HG03139 (cell line): ENCODE results near the gene FAM3B.

Experiments used
- ATAC-seq: cut with Tn5 transposase; IDR thresholded peaks from one replicate; pipeline ENCODE4 v1.9.1; 2021; ENCODE audit not compliant: unreplicated experiment

The FAM3B gene

GRCh38 chr21:41318218-41318617 lies 1.6 kb downstream of the FAM3B start:
- no peak for ATAC-seq

GRCh38 chr21:41319273-41319672 lies 2.7 kb downstream of the FAM3B start:
- ATAC-seq = no peak

DNA sequence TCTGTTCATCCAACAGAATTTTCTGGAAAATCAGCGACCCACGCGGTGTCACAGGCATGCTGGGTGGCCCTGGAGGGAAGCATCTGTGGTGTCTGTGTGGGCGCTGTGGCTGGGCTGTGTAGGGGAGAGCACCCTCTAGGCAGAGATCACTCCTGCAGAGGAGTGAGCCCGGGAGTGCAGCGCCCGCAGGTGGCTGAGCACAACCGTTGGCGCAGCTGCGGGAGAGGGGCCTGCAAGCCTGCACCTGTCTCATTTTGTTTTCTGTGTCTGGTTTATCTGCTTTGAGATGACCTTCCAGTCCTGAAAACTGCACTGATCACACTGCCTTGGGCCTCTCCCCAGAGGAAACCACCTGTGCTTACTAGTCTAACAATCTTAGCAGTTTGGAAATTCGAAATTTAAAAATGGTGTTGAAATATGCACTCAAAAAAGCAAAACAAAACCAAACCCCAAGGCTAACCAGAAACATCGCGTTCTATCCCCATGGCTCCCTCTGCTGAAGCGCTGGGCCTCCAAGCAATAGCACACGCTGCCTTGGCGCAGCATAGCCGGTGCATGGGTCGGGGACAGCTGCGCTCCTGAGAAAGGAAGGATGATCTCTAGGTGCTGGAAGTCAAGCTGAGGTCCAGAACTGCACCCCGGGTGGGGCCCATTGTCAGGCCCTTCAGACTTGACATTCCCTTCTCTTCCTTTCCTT lies 4.8 kb downstream of the FAM3B start:
- no peak for ATAC-seq

DNA sequence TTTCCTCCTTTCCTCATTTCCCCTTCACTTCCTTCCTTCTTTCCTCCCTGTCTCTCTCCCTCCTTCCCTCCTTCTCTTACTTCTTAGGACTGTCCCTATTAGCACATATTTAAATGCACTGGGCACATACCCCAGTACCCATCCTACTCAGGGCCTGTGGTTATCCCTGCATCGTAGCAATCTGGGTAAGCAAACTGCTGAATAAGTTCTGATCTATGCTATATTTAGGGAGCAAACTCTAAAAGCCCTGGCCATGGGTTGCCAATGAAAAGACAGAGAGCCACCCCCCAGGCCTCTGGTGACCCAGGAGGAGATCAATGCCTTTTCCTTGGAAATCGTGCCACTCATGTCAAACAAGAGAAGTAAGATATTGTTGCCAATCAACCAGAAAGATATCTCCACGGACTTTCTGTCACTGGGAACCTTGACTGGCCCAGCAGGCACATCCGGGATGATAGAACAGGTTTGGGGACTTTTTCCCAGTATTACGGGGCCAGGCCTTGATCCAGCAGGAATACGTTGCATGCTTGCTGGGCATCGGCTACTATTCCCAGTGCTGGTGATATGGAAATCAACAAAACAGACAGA lies 5.4 kb downstream of the FAM3B start:
- ATAC-seq = no peak

DNA sequence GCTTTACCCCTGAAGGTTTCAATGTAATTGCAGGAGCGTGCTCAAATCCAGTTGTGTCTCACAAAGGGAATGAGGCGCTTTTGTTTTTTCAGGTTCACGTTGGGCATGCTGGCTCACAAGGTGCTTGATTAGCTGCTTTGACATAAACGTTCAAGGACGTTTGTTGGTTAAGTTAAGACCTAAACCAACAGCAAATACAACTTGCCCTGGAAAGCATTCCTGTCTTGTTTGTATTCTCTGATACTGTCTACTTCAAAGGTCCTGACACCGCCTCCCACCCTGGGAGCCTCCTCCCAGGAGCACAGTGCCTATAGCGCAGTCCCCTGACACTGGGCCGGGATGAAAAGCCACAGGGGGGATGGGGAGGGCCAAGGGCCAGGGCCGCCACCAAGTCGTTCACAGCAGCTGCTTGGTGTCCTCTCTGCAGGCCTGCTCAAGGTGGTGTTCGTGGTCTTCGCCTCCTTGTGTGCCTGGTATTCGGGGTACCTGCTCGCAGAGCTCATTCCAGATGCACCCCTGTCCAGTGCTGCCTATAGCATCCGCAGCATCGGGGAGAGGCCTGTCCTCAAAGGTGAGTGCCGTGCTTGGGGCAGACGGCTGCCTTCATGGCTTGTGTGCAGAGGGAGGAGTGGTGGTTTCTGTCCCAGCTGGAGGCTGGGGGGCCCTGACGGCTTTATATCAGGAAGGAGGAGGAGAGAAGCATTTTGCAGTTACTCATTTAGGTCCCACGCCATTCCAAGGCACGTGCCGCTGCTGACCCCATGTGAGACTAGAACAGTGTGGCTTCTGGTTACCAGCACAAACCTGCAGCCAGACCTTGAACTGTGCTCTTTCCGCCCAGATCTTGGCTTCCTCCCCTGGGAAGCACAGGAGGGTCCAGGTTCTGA lies 6.1 kb downstream of the FAM3B start:
- no peak for ATAC-seq

DNA sequence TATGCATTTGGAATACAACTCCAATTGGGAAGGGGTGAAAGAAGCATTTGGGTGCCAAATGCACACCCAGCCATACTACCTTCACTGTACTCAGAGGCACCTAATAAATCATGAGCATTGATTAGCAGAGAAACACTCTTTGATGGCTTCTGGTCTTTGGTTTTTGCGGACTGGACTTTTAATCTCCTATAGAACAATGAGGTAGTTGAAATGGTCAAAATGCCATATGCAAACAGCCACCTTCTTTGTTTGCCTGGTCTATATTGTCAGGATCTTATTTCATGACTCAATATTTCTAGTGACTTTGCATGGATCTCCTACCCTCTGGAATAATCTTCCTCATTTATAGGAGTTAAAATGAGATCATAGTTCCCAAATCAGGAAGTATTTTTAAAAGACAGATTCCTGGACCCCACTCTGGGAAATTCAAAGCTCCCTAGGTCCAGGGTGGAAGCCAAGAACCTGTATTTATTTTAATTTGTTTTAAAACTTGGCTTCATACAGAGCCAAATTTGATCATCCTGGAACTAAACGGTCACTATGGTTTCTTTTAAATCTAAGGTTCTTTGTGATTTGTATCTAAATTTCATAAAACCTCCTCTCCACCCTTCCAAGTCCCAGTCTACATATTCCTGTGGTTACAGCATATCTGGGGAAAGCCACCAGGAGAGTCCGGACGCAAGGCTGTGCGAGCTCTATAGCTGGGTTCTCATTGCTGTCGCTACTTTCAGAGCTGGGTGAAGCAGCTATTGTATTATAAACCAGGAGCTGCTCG lies 8.7 kb downstream of the FAM3B start:
- no peak for ATAC-seq

DNA sequence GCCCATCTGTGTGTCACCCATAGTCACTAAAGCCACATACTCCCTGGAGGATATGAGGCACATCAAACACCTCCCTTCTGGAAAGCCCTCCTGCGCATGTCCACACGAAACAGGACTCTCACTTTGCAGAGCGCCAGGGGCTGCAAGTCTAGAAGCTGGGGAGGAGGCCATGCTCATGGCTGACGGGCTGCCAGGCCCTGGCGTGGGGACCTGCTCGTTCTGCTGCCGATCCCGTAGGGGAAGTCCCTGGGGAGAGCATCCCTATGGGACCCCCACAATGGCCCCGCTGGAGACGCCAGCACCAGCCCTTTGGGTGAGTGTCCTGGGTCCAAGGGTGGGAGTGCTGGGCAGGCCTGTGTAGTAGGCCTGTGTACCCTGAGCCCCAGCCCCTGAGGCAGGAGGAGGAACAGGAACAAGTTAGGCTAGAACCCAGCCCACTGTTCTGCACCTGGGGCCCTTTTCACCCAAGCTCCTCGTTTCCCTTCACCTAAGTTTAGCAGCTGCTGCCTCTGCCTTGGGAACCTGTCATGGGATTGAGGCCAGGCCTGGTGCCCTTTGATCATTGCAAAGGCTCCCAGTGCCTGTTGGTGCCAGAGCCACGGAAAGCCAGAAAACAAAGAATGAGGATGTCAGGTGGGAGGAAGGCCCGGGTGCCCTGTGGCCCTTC lies 9.9 kb downstream of the FAM3B start:
- no peak for ATAC-seq

DNA sequence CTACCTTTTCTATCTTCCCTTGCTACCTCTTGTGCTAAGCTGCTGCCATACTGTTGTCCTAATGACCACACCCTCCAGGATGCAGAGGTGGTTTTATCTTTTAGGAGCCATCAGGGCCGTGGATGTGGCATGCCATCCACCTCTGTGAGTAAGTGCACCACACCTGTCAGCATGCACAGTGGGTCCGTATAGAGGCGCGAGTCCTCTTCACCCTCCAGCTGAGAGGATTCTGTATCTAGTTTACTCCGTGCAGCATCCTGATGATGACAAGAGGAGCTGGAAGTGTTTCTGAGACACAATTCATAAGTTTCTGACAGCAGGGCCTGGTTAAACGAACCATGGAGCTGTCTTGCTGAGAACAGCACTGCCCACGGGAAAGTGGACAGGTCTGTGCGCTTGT lies 11.2 kb downstream of the FAM3B start:
- no peak for ATAC-seq

GRCh38 chr21:41328660-41329607 lies 12.3 kb downstream of the FAM3B start:
- ATAC-seq = no peak

DNA sequence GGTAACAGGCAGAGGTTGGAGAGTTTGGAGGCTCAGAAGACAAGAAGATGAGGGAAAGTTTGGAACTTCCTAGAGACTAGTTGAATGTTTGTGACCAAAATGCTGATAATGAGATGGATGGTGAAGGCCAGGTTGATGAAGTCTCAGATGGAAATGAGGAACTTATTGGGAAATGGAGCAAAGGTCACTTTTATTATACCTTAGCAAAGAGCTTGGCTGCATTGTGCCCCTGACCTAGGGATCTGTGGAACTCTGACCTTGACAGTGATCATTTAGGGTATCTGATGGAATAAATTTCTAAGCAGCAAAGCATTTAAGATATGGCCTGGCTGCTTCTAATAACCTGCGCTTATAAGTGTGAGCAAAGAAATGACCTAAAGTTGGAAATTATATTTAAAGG lies 17.2 kb downstream of the FAM3B start:
- no peak for ATAC-seq

DNA sequence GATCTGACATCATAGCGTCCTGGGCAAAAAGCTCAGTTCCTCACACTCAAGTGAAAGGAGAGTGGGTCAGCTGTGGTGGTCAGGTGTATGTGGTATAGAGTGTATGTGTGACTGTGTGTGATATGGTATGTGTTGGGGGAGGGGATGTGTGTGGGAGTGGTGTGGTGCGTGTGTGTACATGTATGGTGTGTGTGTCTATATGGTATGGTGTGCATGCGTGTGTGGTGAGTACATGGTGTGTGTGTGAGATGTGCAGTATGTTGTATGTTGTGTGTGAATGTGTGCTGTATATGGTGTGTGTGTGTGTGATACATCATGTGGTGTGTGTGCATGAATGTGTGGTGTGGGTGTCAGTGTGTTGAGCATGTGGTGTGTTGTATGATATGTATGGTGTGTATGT lies 20.9 kb downstream of the FAM3B start:
- no peak for ATAC-seq

- no peak for ATAC-seq
Measured at GRCh38 chr21:41338455-41338854, 21.9 kb downstream of the FAM3B start.

DNA sequence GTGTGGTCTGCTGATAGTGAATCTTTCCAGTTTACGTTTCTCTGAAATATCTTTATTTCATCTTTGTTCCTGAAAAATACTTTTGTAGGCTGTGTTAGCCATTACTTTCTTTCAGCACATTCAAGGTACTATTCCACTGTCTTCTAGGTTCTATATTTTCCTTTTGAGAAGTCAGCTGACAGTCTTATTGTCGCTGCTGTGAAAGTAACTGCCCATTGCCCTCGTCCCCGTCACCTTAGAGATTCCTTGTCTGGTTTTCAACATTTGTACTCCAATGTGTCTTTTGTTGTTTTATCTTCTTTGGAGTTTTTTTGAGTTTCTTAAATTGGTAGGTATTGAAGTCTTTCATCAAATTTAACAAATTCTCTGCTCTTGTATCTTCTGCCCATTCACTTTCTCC lies 25.4 kb downstream of the FAM3B start:
- no peak for ATAC-seq

DNA sequence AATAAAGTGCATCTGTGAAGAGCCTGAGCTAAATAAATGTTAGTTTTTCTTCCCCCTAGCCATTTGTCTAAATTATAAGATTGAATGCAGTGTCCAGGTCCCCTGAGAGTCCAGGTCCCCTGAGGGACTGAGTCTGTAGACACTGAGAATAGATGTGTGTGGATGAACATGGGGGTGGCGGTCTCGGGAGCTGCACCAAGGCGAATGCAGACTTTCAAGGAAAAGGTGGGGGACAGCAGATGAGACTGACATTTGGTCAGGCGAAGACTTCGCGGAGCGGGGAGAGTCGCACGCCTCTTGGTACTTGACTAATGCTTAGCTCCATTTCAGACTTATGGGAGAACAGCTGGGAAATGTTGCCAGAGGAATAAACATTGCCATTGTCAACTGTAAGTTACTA lies 27.5 kb downstream of the FAM3B start:
- ATAC-seq = no peak

GRCh38 chr21:41345356-41345755 lies 28.8 kb downstream of the FAM3B start:
- no peak for ATAC-seq

GRCh38 chr21:41345934-41346685 lies 29.5 kb downstream of the FAM3B start:
- no peak for ATAC-seq

DNA sequence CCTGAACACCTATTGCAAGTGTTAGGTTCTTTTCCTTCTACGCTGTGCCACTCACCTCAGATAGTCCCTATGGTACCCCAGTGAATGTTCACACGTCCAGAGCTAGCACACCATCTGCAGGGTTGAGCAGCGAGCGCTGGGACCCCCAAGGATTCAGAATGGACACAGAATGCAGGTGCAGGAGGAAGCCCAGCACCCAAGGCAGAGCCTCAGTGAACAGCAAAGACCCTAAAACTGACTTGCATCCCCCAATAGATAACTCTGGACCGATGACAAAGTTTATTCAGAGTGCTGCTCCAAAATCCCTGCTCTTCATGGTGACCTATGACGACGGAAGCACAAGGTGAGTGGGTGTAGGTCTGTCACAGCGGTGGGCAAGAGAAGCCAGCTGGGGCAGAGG lies 30.2 kb downstream of the FAM3B start:
- no peak for ATAC-seq

GRCh38 chr21:41348434-41348833 lies 31.8 kb downstream of the FAM3B start:
- ATAC-seq = no peak

- ATAC-seq = no peak
Measured at GRCh38 chr21:41349126-41349525, 32.5 kb downstream of the FAM3B start.
